ENCODE measurements around the gene ZNF236.

The ZNF236 gene

DNA sequence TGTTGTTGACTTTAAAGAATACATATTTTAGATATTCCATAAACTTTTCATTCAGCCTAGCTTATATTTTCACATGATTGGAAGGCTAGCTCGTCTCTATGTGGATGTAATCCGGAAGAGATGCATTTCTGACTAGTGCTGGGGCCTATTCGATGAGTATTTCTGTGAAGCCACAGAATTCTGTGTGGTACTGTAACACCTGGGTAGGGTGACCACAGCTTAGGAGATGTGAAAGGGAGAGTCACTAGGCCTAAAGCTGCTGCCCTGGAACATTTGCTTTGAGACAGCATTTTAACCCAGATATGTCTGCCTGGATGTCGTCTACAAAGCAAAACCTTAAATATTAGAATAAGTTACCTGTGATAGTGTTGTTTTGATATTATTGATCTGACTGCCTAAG lies 83.5 kb downstream of the ZNF236 start:
- TF ChIP-seq, protein P1, sequence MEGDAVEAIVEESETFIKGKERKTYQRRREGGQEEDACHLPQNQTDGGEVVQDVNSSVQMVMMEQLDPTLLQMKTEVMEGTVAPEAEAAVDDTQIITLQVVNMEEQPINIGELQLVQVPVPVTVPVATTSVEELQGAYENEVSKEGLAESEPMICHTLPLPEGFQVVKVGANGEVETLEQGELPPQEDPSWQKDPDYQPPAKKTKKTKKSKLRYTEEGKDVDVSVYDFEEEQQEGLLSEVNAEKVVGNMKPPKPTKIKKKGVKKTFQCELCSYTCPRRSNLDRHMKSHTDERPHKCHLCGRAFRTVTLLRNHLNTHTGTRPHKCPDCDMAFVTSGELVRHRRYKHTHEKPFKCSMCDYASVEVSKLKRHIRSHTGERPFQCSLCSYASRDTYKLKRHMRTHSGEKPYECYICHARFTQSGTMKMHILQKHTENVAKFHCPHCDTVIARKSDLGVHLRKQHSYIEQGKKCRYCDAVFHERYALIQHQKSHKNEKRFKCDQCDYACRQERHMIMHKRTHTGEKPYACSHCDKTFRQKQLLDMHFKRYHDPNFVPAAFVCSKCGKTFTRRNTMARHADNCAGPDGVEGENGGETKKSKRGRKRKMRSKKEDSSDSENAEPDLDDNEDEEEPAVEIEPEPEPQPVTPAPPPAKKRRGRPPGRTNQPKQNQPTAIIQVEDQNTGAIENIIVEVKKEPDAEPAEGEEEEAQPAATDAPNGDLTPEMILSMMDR (IDR thresholded peaks at IDR 0.05): no peak
- Histone ChIP-seq H3K27ac (no peak overlapping the region), H3K4me3 (no peak overlapping the region)
- DNase-seq (ENCODE audit: low spot score): no peak

DNA sequence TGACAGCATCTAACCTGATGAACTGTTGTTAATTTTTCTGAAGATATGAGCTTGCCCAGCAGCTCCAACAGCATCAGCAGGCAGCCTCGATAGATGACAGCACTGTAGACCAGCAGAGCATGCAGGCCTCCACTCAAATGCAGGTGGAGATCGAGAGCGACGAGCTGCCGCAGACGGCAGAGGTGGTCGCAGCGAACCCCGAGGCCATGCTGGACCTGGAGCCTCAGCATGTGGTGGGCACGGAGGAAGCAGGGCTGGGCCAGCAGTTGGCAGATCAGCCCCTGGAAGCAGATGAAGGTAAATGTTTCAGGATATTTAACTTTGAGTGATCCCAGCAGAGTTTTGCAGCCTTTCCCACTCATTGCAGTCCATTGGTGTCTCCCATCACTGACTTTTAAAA lies 85.9 kb downstream of the ZNF236 start:
- TF ChIP-seq, protein P1 (IDR thresholded peaks at IDR 0.05): no peak
- no peak overlapping the region for H3K4me3 ChIP-seq
- no peak overlapping the region for H3K27ac ChIP-seq
- no peak for DNase-seq (ENCODE audit: low spot score)

DNA sequence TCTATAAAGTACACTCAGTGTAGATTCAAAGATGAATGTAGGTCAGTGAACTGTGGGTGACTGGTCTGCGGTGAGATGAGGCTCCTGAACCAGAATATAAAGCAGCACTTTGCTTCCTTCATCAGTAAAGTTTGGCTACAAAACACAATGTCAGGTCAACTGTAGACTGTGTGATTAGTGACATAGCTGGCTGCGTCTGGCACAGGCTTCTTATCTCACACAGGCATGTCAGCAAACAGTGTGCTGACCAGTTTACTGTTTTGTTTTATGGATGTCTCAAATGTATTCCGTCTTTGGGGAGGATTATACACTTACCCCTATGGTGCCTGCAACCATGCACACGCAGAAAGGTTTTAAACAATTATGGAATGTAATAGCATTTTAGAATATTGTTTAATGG lies 87.1 kb downstream of the ZNF236 start:
- Histone ChIP-seq H3K27ac (no peak overlapping the region), H3K4me3 (no peak overlapping the region)
- TF ChIP-seq, protein P1 (IDR thresholded peaks at IDR 0.05): no peak
- DNase-seq (ENCODE audit: low spot score): no peak

DNA sequence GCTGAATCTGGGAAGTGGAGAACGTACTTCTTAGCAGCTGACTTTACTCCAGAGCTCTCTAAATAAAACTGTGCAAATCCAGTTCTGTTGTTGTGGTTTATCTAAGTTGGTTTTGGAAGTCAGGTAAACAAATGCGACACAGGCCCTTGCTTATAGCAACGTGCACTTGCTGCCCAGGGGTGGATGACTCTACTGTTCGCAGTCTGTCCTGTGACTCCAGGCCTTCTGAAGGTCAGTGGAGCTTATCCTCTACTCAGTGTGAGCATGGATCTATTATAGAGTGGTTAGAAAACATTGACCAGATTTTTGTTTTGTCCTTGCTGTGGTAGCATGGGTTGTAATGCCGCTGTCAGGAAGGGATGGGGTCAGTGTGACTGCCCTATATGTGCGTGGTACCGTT lies 89.1 kb downstream of the ZNF236 start:
- no peak overlapping the region for H3K4me3 ChIP-seq
- TF ChIP-seq, protein P1 (IDR thresholded peaks at IDR 0.05): no peak
- no peak overlapping the region for H3K27ac ChIP-seq
- DNase-seq (ENCODE audit: low spot score): no peak

DNA sequence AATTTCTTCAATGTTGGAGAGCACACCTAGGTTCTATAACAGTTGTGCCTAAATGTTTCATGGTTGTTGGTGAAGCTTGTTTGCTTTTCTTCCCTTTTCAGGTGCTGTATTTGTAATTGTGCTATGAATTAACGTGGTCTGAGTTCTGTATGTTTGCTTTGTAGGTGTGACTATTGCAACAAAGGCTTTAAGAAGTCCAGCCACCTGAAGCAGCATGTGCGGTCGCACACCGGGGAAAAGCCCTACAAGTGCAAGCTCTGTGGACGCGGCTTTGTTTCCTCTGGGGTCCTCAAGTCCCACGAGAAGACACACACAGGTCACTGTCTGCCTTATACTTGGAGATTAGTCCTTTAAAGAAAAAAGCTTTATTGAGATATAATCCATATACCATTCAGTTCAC lies 91.2 kb downstream of the ZNF236 start:
- H3K4me3 ChIP-seq: no peak overlapping the region
- no peak overlapping the region for H3K27ac ChIP-seq
- DNase-seq (ENCODE audit: low spot score): no peak
- TF ChIP-seq, protein P1 (IDR thresholded peaks at IDR 0.05): no peak

DNA sequence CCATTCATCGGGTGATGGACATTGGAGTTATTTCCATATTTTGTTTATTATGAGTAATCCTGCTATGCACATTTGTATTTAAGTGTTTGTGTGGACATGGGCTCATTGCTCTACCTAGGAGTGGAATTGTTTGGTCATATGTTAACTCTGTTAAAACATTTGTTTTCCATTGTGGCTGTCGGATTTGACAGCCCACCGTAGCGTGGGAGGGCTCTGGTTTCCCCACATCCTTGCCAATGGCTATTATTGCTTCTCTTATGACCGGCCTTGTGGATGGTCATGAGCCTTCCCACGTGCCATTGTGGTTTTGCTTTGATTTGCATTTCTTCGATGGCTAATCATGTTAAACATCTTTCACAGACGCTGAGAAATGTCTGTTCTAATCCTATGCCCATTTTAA lies 92.0 kb downstream of the ZNF236 start:
- TF ChIP-seq, protein P1 (IDR thresholded peaks at IDR 0.05): no peak
- Histone ChIP-seq H3K4me3 (no peak overlapping the region), H3K27ac (no peak overlapping the region)
- DNase-seq (ENCODE audit: low spot score): no peak

DNA sequence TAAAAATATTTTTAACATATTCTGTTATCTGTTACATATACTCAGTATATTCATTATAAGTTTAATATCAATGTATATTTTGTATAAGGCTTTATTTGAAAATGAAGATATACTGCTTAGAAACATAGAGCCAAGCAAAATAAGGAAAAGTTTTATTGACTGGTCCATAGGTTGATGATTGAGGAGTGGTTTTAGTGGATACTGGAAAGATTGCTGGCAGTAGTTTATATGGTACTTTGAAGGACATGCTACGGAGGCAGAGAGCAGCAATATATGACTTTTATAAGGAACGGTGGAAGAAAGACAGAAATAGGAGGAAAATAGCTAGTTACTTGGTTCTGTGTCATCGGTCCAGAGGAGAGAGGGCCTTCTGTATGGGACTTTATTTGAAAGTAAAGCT lies 92.4 kb downstream of the ZNF236 start:
- Histone ChIP-seq H3K27ac (no peak overlapping the region), H3K4me3 (no peak overlapping the region)
- TF ChIP-seq, protein P1 (IDR thresholded peaks at IDR 0.05): no peak
- DNase-seq (ENCODE audit: low spot score): no peak

Data from coronary artery (tissue), 2 donors.